Nucleus accumbens (tissue), 56 donors: Measurements from ENCODE around the gene KIAA0513.
"Not testable (repeated sequence)": the region's sequence is repeated elsewhere in the genome, so short reads cannot be mapped to it uniquely, and the experiment has no call there.

Experiments
- DNase-seq, 56 donors: peaks; one replicate each; lab custom pipeline; 2025; lab: John Stamatoyannopoulos, UW

The KIAA0513 gene

GRCh38 chr16:85047867-85048455, 20.4 kb downstream of the KIAA0513 start:
- no peak for DNase-seq

- peak in 1 of 56 donors; percentile 24 for DNase-seq
These were observed 21.4 kb downstream of the KIAA0513 start for GRCh38 chr16:85048921-85049562.

- no peak for DNase-seq
These were observed 22.2 kb downstream of the KIAA0513 start for GRCh38 chr16:85049706-85050305.

GRCh38 chr16:85051067-85051581, 23.5 kb downstream of the KIAA0513 start:
- no peak for DNase-seq

- DNase-seq, result no peak
These were observed 24.1 kb downstream of the KIAA0513 start for GRCh38 chr16:85051683-85052082.

- DNase-seq, result no peak
These were observed 24.9 kb downstream of the KIAA0513 start for GRCh38 chr16:85052536-85052935.

- not testable (repeated sequence) for DNase-seq
These were observed 26.7 kb downstream of the KIAA0513 start for GRCh38 chr16:85054321-85054720.

GRCh38 chr16:85054948-85055492, 27.4 kb downstream of the KIAA0513 start:
- DNase-seq, result no peak

GRCh38 chr16:85055493-85056210, 28.1 kb downstream of the KIAA0513 start:
- peak in 33 of 56 donors; percentile 9 to 78 (median 50) for DNase-seq

GRCh38 chr16:85056211-85056748, 28.7 kb downstream of the KIAA0513 start:
- DNase-seq, result peak in 9 of 56 donors; percentile 10 to 51 (median 35)

- no peak for DNase-seq
These were observed 29.8 kb downstream of the KIAA0513 start for GRCh38 chr16:85057212-85057889.

- DNase-seq, result peak in 1 of 56 donors; percentile 35
These were observed 30.4 kb downstream of the KIAA0513 start for GRCh38 chr16:85057948-85058347.

- no peak for DNase-seq
These were observed 31.3 kb downstream of the KIAA0513 start for GRCh38 chr16:85058909-85059308.

- peak in 9 of 56 donors; percentile 19 to 40 (median 27) for DNase-seq
These were observed 34.0 kb downstream of the KIAA0513 start for GRCh38 chr16:85061566-85061965.

- DNase-seq, result no peak
These were observed 34.7 kb downstream of the KIAA0513 start for GRCh38 chr16:85062323-85062722.

GRCh38 chr16:85062845-85063244, 35.2 kb downstream of the KIAA0513 start:
- peak in 13 of 56 donors; percentile 8 to 56 (median 22) for DNase-seq

GRCh38 chr16:85064186-85064585, 36.6 kb downstream of the KIAA0513 start:
- no peak for DNase-seq

- DNase-seq, result no peak
These were observed 37.5 kb downstream of the KIAA0513 start for GRCh38 chr16:85065099-85065498.

GRCh38 chr16:85066346-85066885, 38.8 kb downstream of the KIAA0513 start:
- DNase-seq, result no peak
